PFSK-1 (cell line): ENCODE results near the gene PPP2R2C.

ENCODE experiments used
- FOXP2 ChIP-seq: optimal IDR thresholded peaks from 2 replicates; pipeline ENCODE3; 2011; ENCODE audit warnings: borderline replicate concordance, control low read depth, inconsistent platforms; ENCODE audit not compliant: insufficient read depth; ENCODE audit errors: extremely low read length, extremely low read depth
- POLR2AphosphoS5 ChIP-seq: IDR thresholded peaks from 2 replicates; pipeline ENCODE4 v1.6.1; 2012; ENCODE audit warnings: low read depth, mild to moderate bottlenecking, control low read depth, low read length, moderate library complexity
- TF ChIP-seq, protein P1 (sequence below), 2 experiments: IDR thresholded peaks; 2 replicates each; pipeline versions ENCODE4 v1.6.1 to v1.8.0; 2011 to 2012; ENCODE audit warnings: low read depth in 2 of 2, low read length in 2 of 2, control low read depth in 1 of 2, inconsistent platforms in 1 of 2, mild to moderate bottlenecking in 1 of 2, moderate library complexity in 1 of 2; ENCODE audit not compliant: insufficient read depth in 1 of 2

DNA sequence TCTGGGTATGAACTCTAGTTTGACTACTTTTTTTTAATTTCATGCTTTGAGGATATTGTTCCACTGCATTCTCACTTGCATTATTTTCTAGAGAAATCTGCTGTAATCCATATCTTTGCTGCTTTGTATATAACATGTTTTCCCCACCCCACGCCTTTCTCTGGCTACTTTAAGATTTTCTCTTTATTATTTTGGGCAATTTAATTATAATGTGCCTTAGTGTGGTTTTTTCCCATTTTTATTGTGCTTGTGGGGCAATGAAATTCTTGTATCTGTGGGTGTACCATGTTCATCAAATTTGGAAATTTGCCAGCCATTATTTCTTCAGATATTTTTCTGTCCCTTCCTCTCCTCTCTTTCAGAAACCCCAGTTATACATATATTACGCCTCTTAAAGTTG is 15.1 kb upstream of the PPP2R2C start:
- TF ChIP-seq POLR2AphosphoS5 = no peak
- no peak for TF ChIP-seq FOXP2
- TF ChIP-seq, protein P1, sequence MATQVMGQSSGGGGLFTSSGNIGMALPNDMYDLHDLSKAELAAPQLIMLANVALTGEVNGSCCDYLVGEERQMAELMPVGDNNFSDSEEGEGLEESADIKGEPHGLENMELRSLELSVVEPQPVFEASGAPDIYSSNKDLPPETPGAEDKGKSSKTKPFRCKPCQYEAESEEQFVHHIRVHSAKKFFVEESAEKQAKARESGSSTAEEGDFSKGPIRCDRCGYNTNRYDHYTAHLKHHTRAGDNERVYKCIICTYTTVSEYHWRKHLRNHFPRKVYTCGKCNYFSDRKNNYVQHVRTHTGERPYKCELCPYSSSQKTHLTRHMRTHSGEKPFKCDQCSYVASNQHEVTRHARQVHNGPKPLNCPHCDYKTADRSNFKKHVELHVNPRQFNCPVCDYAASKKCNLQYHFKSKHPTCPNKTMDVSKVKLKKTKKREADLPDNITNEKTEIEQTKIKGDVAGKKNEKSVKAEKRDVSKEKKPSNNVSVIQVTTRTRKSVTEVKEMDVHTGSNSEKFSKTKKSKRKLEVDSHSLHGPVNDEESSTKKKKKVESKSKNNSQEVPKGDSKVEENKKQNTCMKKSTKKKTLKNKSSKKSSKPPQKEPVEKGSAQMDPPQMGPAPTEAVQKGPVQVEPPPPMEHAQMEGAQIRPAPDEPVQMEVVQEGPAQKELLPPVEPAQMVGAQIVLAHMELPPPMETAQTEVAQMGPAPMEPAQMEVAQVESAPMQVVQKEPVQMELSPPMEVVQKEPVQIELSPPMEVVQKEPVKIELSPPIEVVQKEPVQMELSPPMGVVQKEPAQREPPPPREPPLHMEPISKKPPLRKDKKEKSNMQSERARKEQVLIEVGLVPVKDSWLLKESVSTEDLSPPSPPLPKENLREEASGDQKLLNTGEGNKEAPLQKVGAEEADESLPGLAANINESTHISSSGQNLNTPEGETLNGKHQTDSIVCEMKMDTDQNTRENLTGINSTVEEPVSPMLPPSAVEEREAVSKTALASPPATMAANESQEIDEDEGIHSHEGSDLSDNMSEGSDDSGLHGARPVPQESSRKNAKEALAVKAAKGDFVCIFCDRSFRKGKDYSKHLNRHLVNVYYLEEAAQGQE (IDR thresholded peaks at IDR 0.05; ENCODE audit: insufficient read depth in 1 of 2, low read depth in 2 of 2, low read length in 2 of 2) = no peak
